Upper lobe of left lung (tissue), 4 donors: Measurements from ENCODE around the gene NTSR1.

Experiments
- CTCF ChIP-seq, 6 experiments: fragments of 450-650 bp in 4 of 6; fragments of 200-600 bp in 2 of 6; sonication (generic) in 2 of 6; IDR thresholded peaks; one replicate each; pipeline ENCODE4 v1.5.1; 2016 to 2019; ENCODE audit warnings: antibody characterized with exemption in 6 of 6
- POLR2AphosphoS5 ChIP-seq, 2 donors: sonication (generic); formaldehyde crosslinking; IDR thresholded peaks; one replicate each; pipeline ENCODE4 v1.5.1; 2017; ENCODE audit warnings: antibody characterized with exemption in 2 of 2

- TF ChIP-seq CTCF (IDR thresholded peaks at IDR 0.05) (no peak), POLR2AphosphoS5 (IDR thresholded peaks at IDR 0.05) (no peak)
Observed at GRCh38 chr20:62736026-62736406, 27.4 kb downstream of the NTSR1 start.
